H9 (cell line): Measurements from ENCODE around the gene TRPM2. TPM values are rescaled to one million over a fixed set of nuclear protein-coding genes. Genes with fewer than 3 reads are reported as not detected.
A peak's percentile ranks its signal among the peaks of the same experiment; 100 is the strongest.

ENCODE experiments used
- DNase-seq: peaks from one replicate; pipeline ENCODE4 v3.0.0-alpha.2; 2017
- H2AFZ ChIP-seq: one replicate; pipeline ENCODE4 v1.6.1; 2013; ENCODE audit warnings: mild to moderate bottlenecking, low read length, control low read depth, moderate library complexity
- H2AK5ac ChIP-seq: 2 replicates; pipeline ENCODE4 v1.6.1; 2013; ENCODE audit warnings: low read length, control low read depth, mixed read lengths; ENCODE audit not compliant: insufficient read length
- H2BK120ac ChIP-seq: one replicate; pipeline ENCODE4 v1.6.1; 2013; ENCODE audit warnings: low read depth, mild to moderate bottlenecking, low read length, control low read depth, inconsistent platforms; ENCODE audit not compliant: poor library complexity, severe bottlenecking
- H2BK12ac ChIP-seq: 2 replicates; pipeline ENCODE4 v1.6.1; 2013; ENCODE audit warnings: low read length, control low read depth, mixed read lengths, low read depth; ENCODE audit not compliant: insufficient read length
- H2BK15ac ChIP-seq: 2 replicates; pipeline ENCODE4 v1.6.1; 2013; ENCODE audit warnings: low read depth, low read length, control low read depth
- H2BK20ac ChIP-seq: one replicate; pipeline ENCODE4 v1.6.1; 2013; ENCODE audit warnings: low read depth, mild to moderate bottlenecking, low read length, control low read depth, inconsistent platforms; ENCODE audit not compliant: poor library complexity, severe bottlenecking
- H2BK5ac ChIP-seq: 2 replicates; pipeline ENCODE4 v1.6.1; 2013; ENCODE audit warnings: low read length, control low read depth, mixed read lengths; ENCODE audit not compliant: insufficient read length
- H3K14ac ChIP-seq: 2 replicates; pipeline ENCODE4 v1.6.1; 2013; ENCODE audit warnings: low read length, control low read depth; ENCODE audit not compliant: insufficient read depth
- H3K18ac ChIP-seq: 2 replicates; pipeline ENCODE4 v1.6.1; 2013; ENCODE audit warnings: low read depth, mild to moderate bottlenecking, mixed read lengths, low read length, control low read depth; ENCODE audit not compliant: insufficient read length
- H3K23ac ChIP-seq: 2 replicates; pipeline ENCODE4 v1.6.1; 2013; ENCODE audit warnings: low read length, control low read depth, mixed read lengths, low read depth; ENCODE audit not compliant: insufficient read length
- H3K23me2 ChIP-seq: 2 replicates; pipeline ENCODE4 v1.6.1; 2013; ENCODE audit warnings: low read depth, mild to moderate bottlenecking, mixed read lengths, low read length, control low read depth; ENCODE audit not compliant: insufficient read length, poor library complexity, severe bottlenecking
- H3K27ac ChIP-seq: 2 replicates; pipeline ENCODE4 v1.5.1; 2013; ENCODE audit warnings: low read length, control low read depth, mixed read lengths, low read depth; ENCODE audit not compliant: insufficient read length
- H3K27me3 ChIP-seq: 2 replicates; pipeline ENCODE4 v1.6.1; 2013; ENCODE audit warnings: low read length, control low read depth, inconsistent platforms; ENCODE audit not compliant: insufficient read depth
- H3K4ac ChIP-seq: 2 replicates; pipeline ENCODE4 v1.6.1; 2013; ENCODE audit warnings: low read depth, mild to moderate bottlenecking, control low read depth, inconsistent platforms, low read length, moderate library complexity
- H3K4me1 ChIP-seq: 2 replicates; pipeline ENCODE4 v1.6.1; 2013; ENCODE audit warnings: low read length, control low read depth, inconsistent platforms; ENCODE audit not compliant: insufficient read depth
- H3K4me2 ChIP-seq: 2 replicates; pipeline ENCODE4 v1.6.1; 2013; ENCODE audit warnings: low read length, control low read depth, mixed read lengths; ENCODE audit not compliant: insufficient read length, insufficient read depth
- H3K56ac ChIP-seq: 2 replicates; pipeline ENCODE4 v1.6.1; 2013; ENCODE audit warnings: low read depth, mild to moderate bottlenecking, mixed read lengths, low read length, control low read depth; ENCODE audit not compliant: insufficient read length
- H3K79me1 ChIP-seq: 2 replicates; pipeline ENCODE4 v1.6.1; 2013; ENCODE audit warnings: low read depth, mild to moderate bottlenecking, moderate library complexity, low read length, control low read depth, inconsistent platforms; ENCODE audit not compliant: insufficient read depth, poor library complexity, severe bottlenecking
- H3K79me2 ChIP-seq: 2 replicates; pipeline ENCODE4 v1.6.1; 2013; ENCODE audit warnings: low read length, control low read depth, inconsistent platforms; ENCODE audit not compliant: insufficient read depth
- H3K9ac ChIP-seq: 2 replicates; pipeline ENCODE4 v1.6.1; 2013; ENCODE audit warnings: low read length, control low read depth, mixed read lengths; ENCODE audit not compliant: insufficient read length; ENCODE audit errors: extremely low read depth
- H3K9me3 ChIP-seq: one replicate; pipeline ENCODE4 v1.6.1; 2013; ENCODE audit warnings: low read depth, low read length, inconsistent platforms; ENCODE audit not compliant: control insufficient read depth
- H3T11ph ChIP-seq: one replicate; pipeline ENCODE4 v1.6.1; 2013; ENCODE audit warnings: mild to moderate bottlenecking, low read length, control low read depth, inconsistent platforms
- H4K20me1 ChIP-seq: one replicate; pipeline ENCODE4 v1.6.1; 2013; ENCODE audit not compliant: control insufficient read depth, insufficient read length, insufficient read depth
- H4K5ac ChIP-seq: 2 replicates; pipeline ENCODE4 v1.6.1; 2013; ENCODE audit warnings: low read depth, mild to moderate bottlenecking, mixed read lengths, low read length, control low read depth; ENCODE audit not compliant: insufficient read length
- H4K8ac ChIP-seq: replicated peaks from 2 replicates; pipeline ENCODE4 v1.6.1; 2013; ENCODE audit warnings: low read length, control low read depth, mixed read lengths, low read depth; ENCODE audit not compliant: insufficient read length
- H4K91ac ChIP-seq: 2 replicates; pipeline ENCODE4 v1.6.1; 2013; ENCODE audit warnings: low read depth, mild to moderate bottlenecking, moderate library complexity, mixed read lengths, low read length, control low read depth; ENCODE audit not compliant: insufficient read length
- H3K27ac Mint-ChIP-seq, 3 experiments: 2 replicates in 2 of 3; 3 replicates in 1 of 3; pipeline ENCODE4 v1.8.0; 2020 to 2021; ENCODE audit warnings: mixed read lengths in 3 of 3, mild to moderate bottlenecking in 1 of 3, moderate library complexity in 1 of 3
- H3K27me3 Mint-ChIP-seq: 2 replicates; pipeline ENCODE4 v1.8.0; 2021; ENCODE audit warnings: low read depth, mild to moderate bottlenecking, moderate library complexity, mixed read lengths
- H3K36me3 Mint-ChIP-seq, 3 experiments: 2 replicates in 2 of 3; 3 replicates in 1 of 3; pipeline ENCODE4 v1.8.0; 2020 to 2021; ENCODE audit warnings: low read depth in 3 of 3, mixed read lengths in 3 of 3; ENCODE audit not compliant: insufficient read depth in 1 of 3
- H3K4me1 Mint-ChIP-seq, 2 experiments: 2 replicates each; pipeline ENCODE4 v1.8.0; 2020; ENCODE audit warnings: mixed read lengths in 2 of 2
- H3K4me3 Mint-ChIP-seq, 2 experiments: 2 replicates in 1 of 2; 3 replicates in 1 of 2; pipeline ENCODE4 v1.8.0; 2020 to 2021; ENCODE audit warnings: mild to moderate bottlenecking in 2 of 2, mixed read lengths in 2 of 2, moderate library complexity in 1 of 2
- H3K9me3 Mint-ChIP-seq, 2 experiments: 2 replicates in 1 of 2; 3 replicates in 1 of 2; pipeline ENCODE4 v1.8.0; 2020; ENCODE audit warnings: mild to moderate bottlenecking in 2 of 2, mixed read lengths in 2 of 2, moderate library complexity in 1 of 2
- WGBS: extraction: QIAGEN DNeasy Blood & Tissue Kit; methylation state at CpG from one replicate; pipeline ENCODE4 v1.1.7; 2013; ENCODE audit warnings: missing lambda C conversion rate, low lambda C conversion rate, mixed read lengths; ENCODE audit not compliant: insufficient read length; ENCODE audit errors: extremely low coverage; 5-methylcytosine and 5-hydroxymethylcytosine counted together
- total RNA-seq: library from RNA; stranded (reverse); gene quantifications from 2 replicates; pipeline ENCODE4 v1.2.1, GENCODE V29; 2021
- TF ChIP-seq, protein P1 (sequence below): fragments of 200-600 bp; sonication (generic); conservative IDR thresholded peaks from 3 replicates; pipeline ENCODE4 v1.8.0; 2021; ENCODE audit warnings: antibody characterized with exemption, mild to moderate bottlenecking

The TRPM2 gene
- total RNA-seq, 1 experiment from 2014 or later, result 0.68 TPM

DNA sequence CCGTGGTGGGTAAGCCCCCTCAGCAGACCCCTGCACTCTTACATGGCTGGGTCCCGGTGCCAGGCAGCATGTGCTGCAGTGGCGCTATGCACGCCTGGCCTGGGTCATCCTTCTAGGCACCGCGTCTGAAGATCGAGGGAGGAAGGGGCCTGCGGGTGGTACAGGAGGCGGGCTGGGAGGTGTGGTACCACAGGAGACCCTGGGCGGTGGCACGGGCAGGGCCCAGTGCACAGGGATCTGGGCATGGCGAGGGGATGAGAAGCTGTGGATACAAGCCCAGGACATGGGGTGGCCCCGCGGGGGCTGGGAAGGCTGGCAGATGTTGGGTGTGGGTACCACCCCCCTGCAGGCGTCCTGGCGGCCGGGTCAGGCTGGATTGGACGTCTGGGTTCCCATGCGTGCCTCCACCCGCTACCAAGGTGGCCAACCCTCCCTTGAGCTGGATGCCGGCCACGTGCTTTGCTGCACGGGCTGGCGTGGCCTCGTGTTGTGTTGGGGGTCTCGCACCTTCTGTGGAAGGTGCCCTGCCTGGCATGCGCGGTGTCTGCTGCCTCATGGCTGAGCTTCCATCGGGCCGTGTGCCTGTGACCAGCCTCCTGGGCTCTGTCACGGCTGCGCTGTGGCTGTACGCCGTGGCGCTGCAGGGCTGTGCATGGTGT is 33.9 kb upstream of the TRPM2 start:
- Histone ChIP-seq H3K56ac (no peak overlapping the region), H3K14ac (no peak overlapping the region), H3K4ac (no peak overlapping the region), H2BK12ac (no peak overlapping the region), H3K23ac (no peak overlapping the region), H3K4me2 (no peak overlapping the region), H2AK5ac (no peak overlapping the region), H4K5ac (no peak overlapping the region), H2BK5ac (no peak overlapping the region), H4K20me1 (no peaks in the 10 kb centered on the region), H3K23me2 (no peaks in the 10 kb centered on the region), H3K9me3 (no peaks in the 10 kb centered on the region), H3K27me3 (no peaks in the 10 kb centered on the region), H2BK120ac (no peak overlapping the region), H3K79me1 (no peaks in the 10 kb centered on the region), H4K8ac (no peak overlapping the region), H3K79me2 (no peaks in the 10 kb centered on the region), H4K91ac (no peak overlapping the region), H3T11ph (no peak overlapping the region), H3K9ac (no peak overlapping the region), H2BK15ac (no peak overlapping the region), H3K18ac (no peak overlapping the region), H2AFZ (no peak overlapping the region), H3K27ac (no peak overlapping the region), H2BK20ac (no peak overlapping the region), H3K4me1 (no peaks in the 10 kb centered on the region)
- H3K36me3 Mint-ChIP-seq, result peaks cover 3 to 20% (median 15%) of the 10 kb centered on the region in 3 experiments
- H3K4me3 Mint-ChIP-seq, result no peak overlapping the region
- DNase-seq, result no peak
- H3K4me1 Mint-ChIP-seq, result no peaks in the 10 kb centered on the region
- H3K9me3 Mint-ChIP-seq, result no peaks in the 10 kb centered on the region
- no peaks in the 10 kb centered on the region for H3K27me3 Mint-ChIP-seq
- TF ChIP-seq, protein P1, sequence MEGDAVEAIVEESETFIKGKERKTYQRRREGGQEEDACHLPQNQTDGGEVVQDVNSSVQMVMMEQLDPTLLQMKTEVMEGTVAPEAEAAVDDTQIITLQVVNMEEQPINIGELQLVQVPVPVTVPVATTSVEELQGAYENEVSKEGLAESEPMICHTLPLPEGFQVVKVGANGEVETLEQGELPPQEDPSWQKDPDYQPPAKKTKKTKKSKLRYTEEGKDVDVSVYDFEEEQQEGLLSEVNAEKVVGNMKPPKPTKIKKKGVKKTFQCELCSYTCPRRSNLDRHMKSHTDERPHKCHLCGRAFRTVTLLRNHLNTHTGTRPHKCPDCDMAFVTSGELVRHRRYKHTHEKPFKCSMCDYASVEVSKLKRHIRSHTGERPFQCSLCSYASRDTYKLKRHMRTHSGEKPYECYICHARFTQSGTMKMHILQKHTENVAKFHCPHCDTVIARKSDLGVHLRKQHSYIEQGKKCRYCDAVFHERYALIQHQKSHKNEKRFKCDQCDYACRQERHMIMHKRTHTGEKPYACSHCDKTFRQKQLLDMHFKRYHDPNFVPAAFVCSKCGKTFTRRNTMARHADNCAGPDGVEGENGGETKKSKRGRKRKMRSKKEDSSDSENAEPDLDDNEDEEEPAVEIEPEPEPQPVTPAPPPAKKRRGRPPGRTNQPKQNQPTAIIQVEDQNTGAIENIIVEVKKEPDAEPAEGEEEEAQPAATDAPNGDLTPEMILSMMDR, result no peak
- WGBS, result no CpG with 5 or more reads among the region's 35 CpGs
- H3K27ac Mint-ChIP-seq, result peak overlapping the region in 2 of 3 experiments; percentile 49 to 62; a peak in 2 of 7 replicates
